ENCODE data around the gene ITSN1. TPM values are rescaled to one million over a fixed set of nuclear protein-coding genes. Genes with fewer than 3 reads are reported as not detected.

ITSN1 gene
- total and polyA plus RNA-seq, 2 experiments from 2014 or later = 77.9 to 95.7 TPM

GRCh38 chr21:33748903-33749302, 106.6 kb downstream of the ITSN1 start (continued):
- TF ChIP-seq REST (IDR thresholded peaks at IDR 0.05; ENCODE audit: unreplicated experiment) = no peak
- no peak for TF ChIP-seq ZNF331 (CRISPR knock-in tag; IDR thresholded peaks at IDR 0.05; ENCODE audit: low read depth)

DNA sequence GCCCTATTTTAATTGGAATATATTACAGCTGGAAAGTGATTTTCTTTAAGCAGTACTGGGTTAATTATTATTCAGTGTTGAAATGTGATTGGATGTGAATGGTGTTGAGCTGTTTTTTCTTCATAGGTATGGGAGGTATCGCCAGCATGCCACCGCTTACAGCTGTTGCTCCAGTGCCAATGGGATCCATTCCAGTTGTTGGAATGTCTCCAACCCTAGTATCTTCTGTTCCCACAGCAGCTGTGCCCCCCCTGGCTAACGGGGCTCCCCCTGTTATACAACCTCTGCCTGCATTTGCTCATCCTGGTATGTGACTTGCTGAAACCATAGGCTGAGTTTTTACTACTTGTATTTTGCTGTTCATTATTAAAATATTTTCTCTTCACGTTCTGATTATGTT, 107.7 kb downstream of the ITSN1 start:
- no peak overlapping the region for H3K4me3 ChIP-seq
- DNase-seq (ENCODE audit: low spot score) (no peak), ATAC-seq (no peak)
- no peaks in the 10 kb centered on the region for H3K36me3 ChIP-seq (ENCODE audit: insufficient read depth)
- H3K9me2 ChIP-seq (ENCODE audit: insufficient read depth) = no peaks in the 10 kb centered on the region
- Mint-ChIP-seq H3K27ac (no peak overlapping the region), H3K4me3 (no peak overlapping the region), H3K4me1 (no peaks in the 10 kb centered on the region), H3K27me3 (ENCODE audit: insufficient read depth, low read depth, poor library complexity) (peaks cover 3% of the 10 kb centered on the region), H3K36me3 (ENCODE audit: low read depth) (peaks cover 42% of the 10 kb centered on the region), H3K9me3 (peaks cover 14% of the 10 kb centered on the region; the same call in 2 of the 3 replicates)
- no peak overlapping the region for H2AFZ ChIP-seq
- H3K4me1 ChIP-seq (ENCODE audit: insufficient read depth) = no peaks in the 10 kb centered on the region
- no peak overlapping the region for H3K27ac ChIP-seq (ENCODE audit: low read depth)
- no peaks in the 10 kb centered on the region for H4K20me1 ChIP-seq (replicated peaks; ENCODE audit: insufficient read depth)
- H3K4me2 ChIP-seq = no peak overlapping the region
- no peaks in the 10 kb centered on the region for H3K27me3 ChIP-seq (ENCODE audit: insufficient read depth)
- H3K79me2 ChIP-seq (replicated peaks; ENCODE audit: insufficient read depth) = no peaks in the 10 kb centered on the region
- no peaks in the 10 kb centered on the region for H3F3A ChIP-seq (replicated peaks; ENCODE audit: low read depth)
- TF ChIP-seq, protein P1, sequence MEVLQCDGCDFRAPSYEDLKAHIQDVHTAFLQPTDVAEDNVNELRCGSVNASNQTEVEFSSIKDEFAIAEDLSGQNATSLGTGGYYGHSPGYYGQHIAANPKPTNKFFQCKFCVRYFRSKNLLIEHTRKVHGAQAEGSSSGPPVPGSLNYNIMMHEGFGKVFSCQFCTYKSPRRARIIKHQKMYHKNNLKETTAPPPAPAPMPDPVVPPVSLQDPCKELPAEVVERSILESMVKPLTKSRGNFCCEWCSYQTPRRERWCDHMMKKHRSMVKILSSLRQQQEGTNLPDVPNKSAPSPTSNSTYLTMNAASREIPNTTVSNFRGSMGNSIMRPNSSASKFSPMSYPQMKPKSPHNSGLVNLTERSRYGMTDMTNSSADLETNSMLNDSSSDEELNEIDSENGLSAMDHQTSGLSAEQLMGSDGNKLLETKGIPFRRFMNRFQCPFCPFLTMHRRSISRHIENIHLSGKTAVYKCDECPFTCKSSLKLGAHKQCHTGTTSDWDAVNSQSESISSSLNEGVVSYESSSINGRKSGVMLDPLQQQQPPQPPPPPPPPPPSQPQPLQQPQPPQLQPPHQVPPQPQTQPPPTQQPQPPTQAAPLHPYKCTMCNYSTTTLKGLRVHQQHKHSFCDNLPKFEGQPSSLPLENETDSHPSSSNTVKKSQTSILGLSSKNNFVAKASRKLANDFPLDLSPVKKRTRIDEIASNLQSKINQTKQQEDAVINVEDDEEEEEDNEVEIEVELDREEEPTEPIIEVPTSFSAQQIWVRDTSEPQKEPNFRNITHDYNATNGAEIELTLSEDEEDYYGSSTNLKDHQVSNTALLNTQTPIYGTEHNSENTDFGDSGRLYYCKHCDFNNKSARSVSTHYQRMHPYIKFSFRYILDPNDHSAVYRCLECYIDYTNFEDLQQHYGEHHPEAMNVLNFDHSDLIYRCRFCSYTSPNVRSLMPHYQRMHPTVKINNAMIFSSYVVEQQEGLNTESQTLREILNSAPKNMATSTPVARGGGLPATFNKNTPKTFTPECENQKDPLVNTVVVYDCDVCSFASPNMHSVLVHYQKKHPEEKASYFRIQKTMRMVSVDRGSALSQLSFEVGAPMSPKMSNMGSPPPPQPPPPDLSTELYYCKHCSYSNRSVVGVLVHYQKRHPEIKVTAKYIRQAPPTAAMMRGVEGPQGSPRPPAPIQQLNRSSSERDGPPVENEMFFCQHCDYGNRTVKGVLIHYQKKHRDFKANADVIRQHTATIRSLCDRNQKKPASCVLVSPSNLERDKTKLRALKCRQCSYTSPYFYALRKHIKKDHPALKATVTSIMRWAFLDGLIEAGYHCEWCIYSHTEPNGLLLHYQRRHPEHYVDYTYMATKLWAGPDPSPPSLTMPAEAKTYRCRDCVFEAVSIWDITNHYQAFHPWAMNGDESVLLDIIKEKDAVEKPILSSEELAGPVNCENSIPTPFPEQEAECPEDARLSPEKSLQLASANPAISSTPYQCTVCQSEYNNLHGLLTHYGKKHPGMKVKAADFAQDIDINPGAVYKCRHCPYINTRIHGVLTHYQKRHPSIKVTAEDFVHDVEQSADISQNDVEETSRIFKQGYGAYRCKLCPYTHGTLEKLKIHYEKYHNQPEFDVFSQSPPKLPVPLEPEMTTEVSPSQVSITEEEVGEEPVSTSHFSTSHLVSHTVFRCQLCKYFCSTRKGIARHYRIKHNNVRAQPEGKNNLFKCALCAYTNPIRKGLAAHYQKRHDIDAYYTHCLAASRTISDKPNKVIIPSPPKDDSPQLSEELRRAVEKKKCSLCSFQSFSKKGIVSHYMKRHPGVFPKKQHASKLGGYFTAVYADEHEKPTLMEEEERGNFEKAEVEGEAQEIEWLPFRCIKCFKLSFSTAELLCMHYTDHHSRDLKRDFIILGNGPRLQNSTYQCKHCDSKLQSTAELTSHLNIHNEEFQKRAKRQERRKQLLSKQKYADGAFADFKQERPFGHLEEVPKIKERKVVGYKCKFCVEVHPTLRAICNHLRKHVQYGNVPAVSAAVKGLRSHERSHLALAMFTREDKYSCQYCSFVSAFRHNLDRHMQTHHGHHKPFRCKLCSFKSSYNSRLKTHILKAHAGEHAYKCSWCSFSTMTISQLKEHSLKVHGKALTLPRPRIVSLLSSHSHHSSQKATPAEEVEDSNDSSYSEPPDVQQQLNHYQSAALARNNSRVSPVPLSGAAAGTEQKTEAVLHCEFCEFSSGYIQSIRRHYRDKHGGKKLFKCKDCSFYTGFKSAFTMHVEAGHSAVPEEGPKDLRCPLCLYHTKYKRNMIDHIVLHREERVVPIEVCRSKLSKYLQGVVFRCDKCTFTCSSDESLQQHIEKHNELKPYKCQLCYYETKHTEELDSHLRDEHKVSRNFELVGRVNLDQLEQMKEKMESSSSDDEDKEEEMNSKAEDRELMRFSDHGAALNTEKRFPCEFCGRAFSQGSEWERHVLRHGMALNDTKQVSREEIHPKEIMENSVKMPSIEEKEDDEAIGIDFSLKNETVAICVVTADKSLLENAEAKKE (CRISPR knock-in tag; IDR thresholded peaks at IDR 0.05) = no peak
- TF ChIP-seq CREB1 (CRISPR knock-in tag; IDR thresholded peaks at IDR 0.05; ENCODE audit: low read depth) (no peak), EZH2phosphoT487 (IDR thresholded peaks at IDR 0.05; ENCODE audit: unreplicated experiment) (no peak), EZH2 (IDR thresholded peaks at IDR 0.05; ENCODE audit: low read depth, unreplicated experiment) (no peak), POLR2AphosphoS5 (IDR thresholded peaks at IDR 0.05; ENCODE audit: low read depth) (no peak), ZNF331 (CRISPR knock-in tag; IDR thresholded peaks at IDR 0.05; ENCODE audit: low read depth) (no peak), REST (IDR thresholded peaks at IDR 0.05; ENCODE audit: unreplicated experiment) (no peak), CTCF (conservative IDR thresholded peaks at IDR 0.05; ENCODE audit: low read depth in 2 of 2) (no peak)
